DND-41 (cell line): ENCODE data around the gene NFATC2IP.

ENCODE experiments used
- CTCF ChIP-seq: IDR thresholded peaks from 2 replicates; pipeline ENCODE4 v1.5.1; 2012; ENCODE audit warnings: borderline replicate concordance, low read length, moderate library complexity, mild to moderate bottlenecking; ENCODE audit not compliant: poor library complexity, severe bottlenecking; ENCODE audit errors: extremely low read depth
- EZH2 ChIP-seq: IDR thresholded peaks from 3 replicates; pipeline ENCODE4 v1.6.1; 2012; ENCODE audit warnings: borderline replicate concordance, low read depth, mild to moderate bottlenecking, moderate library complexity, low read length, inconsistent platforms; ENCODE audit not compliant: severe bottlenecking

GRCh38 chr16:28990375-28991040 lies 39.8 kb downstream of the NFATC2IP start:
- TF ChIP-seq CTCF (no peak), EZH2 (no peak)
